Right atrium auricular region (tissue), 2 donors: Measurements from ENCODE around the gene TMEM123. TPM values are rescaled to one million over a fixed set of nuclear protein-coding genes. Genes with fewer than 3 reads are reported as not detected.

Experiments
- DNase-seq: peaks from one replicate; pipeline ENCODE4 v3.0.0-alpha.2; 2019; ENCODE audit warnings: low spot score
- H3K27ac ChIP-seq, 2 donors: fragments of 200-600 bp; sonication (generic); 1 replicate in 1 of 2; 2 replicates in 1 of 2; pipeline ENCODE4 v1.5.1; 2016 to 2019
- H3K27me3 ChIP-seq, 2 donors: fragments of 200-600 bp; sonication (generic); one replicate each; pipeline versions ENCODE4 v1.5.1 to v1.6.0; 2017 to 2019
- H3K36me3 ChIP-seq: fragments of 200-600 bp; sonication (generic); one replicate; pipeline ENCODE4 v1.5.1; 2016
- H3K4me1 ChIP-seq, 2 donors: fragments of 200-600 bp; sonication (generic); one replicate each; pipeline versions ENCODE4 v1.5.1 to v1.6.0; 2017 to 2019
- H3K4me3 ChIP-seq, 2 donors: fragments of 200-600 bp; sonication (generic); 1 replicate in 1 of 2; 2 replicates in 1 of 2; pipeline ENCODE4 v1.5.1; 2017 to 2019; ENCODE audit warnings: mild to moderate bottlenecking in 1 of 2, moderate library complexity in 1 of 2
- H3K9me3 ChIP-seq, 2 donors: fragments of 200-600 bp; sonication (generic); one replicate each; pipeline ENCODE4 v1.5.1; 2019
- total RNA-seq, 2 donors: library from RNA; depleted of rRNA; stranded (reverse); fragments of >200 nt; gene quantifications; one replicate each; pipeline ENCODE4 v1.1.0, GENCODE V29; 2016
- TF ChIP-seq, protein P1 (sequence below), 2 donors: fragments of 200-600 bp; sonication (generic); IDR thresholded peaks; one replicate each; pipeline ENCODE4 v1.5.1; 2019; ENCODE audit warnings: antibody characterized with exemption in 2 of 2

TMEM123 gene
- total RNA-seq, 2 donors from 2014 or later = 72.8 to 80.7 TPM

DNA sequence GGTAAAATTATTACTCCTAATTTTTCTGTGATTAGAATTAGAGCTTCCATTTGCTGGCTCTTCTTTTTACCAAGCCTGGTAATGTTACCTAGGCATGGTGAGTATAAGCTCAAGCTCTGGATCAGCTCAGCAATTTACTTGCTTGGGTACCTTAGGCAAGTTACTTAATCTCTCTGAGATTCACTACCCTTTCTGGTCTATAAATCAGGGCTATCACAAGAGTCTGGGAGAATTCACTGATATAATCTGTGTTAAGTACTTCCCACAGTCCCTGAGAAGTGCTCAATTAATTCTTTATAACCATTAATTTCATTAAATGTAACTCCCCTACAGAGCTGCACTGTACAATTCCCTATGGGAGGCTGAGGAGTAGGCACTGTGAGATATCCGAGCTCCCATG, 44.2 kb downstream of the TMEM123 start:
- TF ChIP-seq, protein P1, sequence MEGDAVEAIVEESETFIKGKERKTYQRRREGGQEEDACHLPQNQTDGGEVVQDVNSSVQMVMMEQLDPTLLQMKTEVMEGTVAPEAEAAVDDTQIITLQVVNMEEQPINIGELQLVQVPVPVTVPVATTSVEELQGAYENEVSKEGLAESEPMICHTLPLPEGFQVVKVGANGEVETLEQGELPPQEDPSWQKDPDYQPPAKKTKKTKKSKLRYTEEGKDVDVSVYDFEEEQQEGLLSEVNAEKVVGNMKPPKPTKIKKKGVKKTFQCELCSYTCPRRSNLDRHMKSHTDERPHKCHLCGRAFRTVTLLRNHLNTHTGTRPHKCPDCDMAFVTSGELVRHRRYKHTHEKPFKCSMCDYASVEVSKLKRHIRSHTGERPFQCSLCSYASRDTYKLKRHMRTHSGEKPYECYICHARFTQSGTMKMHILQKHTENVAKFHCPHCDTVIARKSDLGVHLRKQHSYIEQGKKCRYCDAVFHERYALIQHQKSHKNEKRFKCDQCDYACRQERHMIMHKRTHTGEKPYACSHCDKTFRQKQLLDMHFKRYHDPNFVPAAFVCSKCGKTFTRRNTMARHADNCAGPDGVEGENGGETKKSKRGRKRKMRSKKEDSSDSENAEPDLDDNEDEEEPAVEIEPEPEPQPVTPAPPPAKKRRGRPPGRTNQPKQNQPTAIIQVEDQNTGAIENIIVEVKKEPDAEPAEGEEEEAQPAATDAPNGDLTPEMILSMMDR (IDR thresholded peaks at IDR 0.05) = no peak
- H3K4me3 ChIP-seq = no peak overlapping the region
- no peaks in the 10 kb centered on the region for H3K27me3 ChIP-seq
- peaks cover 0 to 8% of the 10 kb centered on the region in 2 donors for H3K4me1 ChIP-seq
- peaks cover 4% of the 10 kb centered on the region for H3K36me3 ChIP-seq
- DNase-seq = no peak
- no peak overlapping the region for H3K27ac ChIP-seq
- H3K9me3 ChIP-seq = no peaks in the 10 kb centered on the region

DNA sequence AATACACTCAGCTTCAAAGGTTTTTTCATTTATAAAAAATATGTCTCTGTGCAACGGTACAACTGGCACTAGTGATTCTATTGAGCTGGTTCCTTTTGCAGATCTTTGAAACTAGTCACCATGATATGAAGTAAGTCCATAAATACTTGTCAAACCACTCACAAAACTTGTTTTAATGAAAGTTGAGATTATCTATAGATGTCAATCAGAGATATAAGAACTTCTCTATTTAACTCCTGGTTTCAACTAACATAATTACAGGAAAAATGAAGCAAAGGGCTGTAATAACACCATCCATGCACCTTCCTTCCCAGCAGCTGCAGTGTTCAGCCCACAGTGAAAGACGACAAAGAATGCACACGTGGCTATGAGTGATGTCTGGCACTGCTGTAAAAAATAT, 44.7 kb downstream of the TMEM123 start:
- Histone ChIP-seq H3K4me1 (peaks cover 0 to 8% of the 10 kb centered on the region in 2 donors), H3K36me3 (peaks cover 9% of the 10 kb centered on the region), H3K27me3 (no peaks in the 10 kb centered on the region), H3K27ac (no peak overlapping the region), H3K4me3 (no peak overlapping the region), H3K9me3 (no peaks in the 10 kb centered on the region)
- no peak for DNase-seq
- TF ChIP-seq, protein P1 (IDR thresholded peaks at IDR 0.05) = no peak

DNA sequence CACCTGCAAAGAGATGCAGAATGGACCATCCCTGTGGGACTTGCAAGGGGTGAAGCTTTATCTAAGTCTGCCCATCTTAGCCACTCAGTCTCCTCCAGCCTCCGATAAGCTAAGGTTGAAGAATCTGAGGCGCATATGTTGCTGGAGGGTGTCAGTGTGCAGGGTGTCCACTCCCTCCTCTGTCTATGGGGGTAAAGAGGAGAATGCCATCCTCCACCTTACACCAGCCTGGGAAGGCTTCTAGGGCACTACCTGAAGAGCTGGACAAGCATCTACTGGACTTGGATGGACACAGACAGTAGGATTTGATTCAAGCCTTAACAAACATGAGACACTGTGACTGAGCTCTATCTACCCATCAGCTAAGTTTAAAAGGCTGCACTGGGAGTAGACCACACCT, 46.5 kb downstream of the TMEM123 start:
- Histone ChIP-seq H3K9me3 (no peaks in the 10 kb centered on the region), H3K36me3 (peaks cover 19% of the 10 kb centered on the region), H3K4me3 (no peak overlapping the region), H3K4me1 (peaks cover 0 to 8% of the 10 kb centered on the region in 2 donors), H3K27ac (no peak overlapping the region), H3K27me3 (no peaks in the 10 kb centered on the region)
- TF ChIP-seq, protein P1 (IDR thresholded peaks at IDR 0.05) = no peak
- DNase-seq = no peak

DNA sequence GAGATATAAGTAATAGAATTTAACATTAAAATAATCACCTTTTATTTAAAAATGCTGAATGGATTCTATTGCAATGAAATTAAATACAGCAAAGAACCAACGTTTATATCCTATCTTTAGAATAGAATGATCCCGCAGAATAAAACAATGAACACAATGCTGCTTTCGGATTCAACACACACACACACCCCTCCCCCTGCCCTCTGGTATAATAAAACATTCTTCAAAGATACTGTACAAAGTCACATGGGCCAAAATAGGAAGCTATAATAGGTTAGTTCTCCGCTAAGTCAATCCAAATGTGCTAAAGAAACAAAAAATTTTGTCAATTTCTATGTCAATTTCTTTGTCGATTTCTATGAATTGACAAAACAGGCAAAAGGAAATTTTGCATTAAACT, 47.1 kb downstream of the TMEM123 start:
- TF ChIP-seq, protein P1 (IDR thresholded peaks at IDR 0.05) = no peak
- DNase-seq = no peak
- H3K9me3 ChIP-seq = no peaks in the 10 kb centered on the region
- H3K27ac ChIP-seq = no peak overlapping the region
- H3K4me3 ChIP-seq = no peak overlapping the region
- H3K4me1 ChIP-seq = peaks cover 0 to 5% of the 10 kb centered on the region in 2 donors
- H3K36me3 ChIP-seq = peaks cover 25% of the 10 kb centered on the region
- no peaks in the 10 kb centered on the region for H3K27me3 ChIP-seq

DNA sequence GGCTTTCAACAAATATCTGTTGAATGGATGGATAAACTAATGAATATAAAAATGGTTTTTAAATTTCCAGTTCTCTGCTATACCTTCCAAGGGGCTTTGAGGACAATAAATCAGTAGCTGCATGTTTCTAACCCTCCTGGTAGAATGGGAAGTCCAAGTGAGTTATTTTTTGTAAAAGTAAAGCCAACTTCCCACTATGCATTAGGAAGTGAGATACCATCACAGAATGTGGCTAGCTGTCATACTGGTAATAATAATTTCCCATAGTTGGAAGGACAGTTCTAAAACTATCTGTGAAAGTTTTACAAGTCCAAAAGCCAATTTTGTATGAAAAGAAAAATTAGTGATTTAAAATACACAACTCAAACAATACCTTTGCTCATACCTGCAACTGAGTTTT, 50.0 kb downstream of the TMEM123 start:
- Histone ChIP-seq H3K4me3 (no peak overlapping the region), H3K27ac (no peak overlapping the region), H3K9me3 (no peaks in the 10 kb centered on the region), H3K27me3 (no peaks in the 10 kb centered on the region), H3K4me1 (no peaks in the 10 kb centered on the region), H3K36me3 (peaks cover 48% of the 10 kb centered on the region)
- TF ChIP-seq, protein P1 (IDR thresholded peaks at IDR 0.05) = no peak
- DNase-seq = no peak

DNA sequence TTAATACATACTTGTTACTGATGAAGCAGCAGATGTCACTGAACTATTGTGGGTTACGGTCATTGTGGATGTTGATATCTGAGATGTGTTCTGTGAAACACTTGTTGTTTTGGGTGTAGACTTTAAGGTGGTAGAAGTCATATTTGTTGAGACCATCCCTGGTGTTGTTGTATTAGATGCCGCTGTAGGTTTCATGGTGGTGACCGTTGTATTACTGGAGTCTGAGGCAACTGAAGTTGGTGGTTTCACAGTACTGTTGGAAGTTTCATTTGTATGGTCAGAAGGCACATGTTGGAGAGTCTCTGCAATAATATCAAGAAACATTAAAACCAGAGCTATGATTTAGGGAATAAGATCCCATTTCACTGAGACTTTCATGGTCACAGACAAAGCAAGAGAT, 50.7 kb downstream of the TMEM123 start:
- Histone ChIP-seq H3K4me1 (peaks cover 0 to 3% of the 10 kb centered on the region in 2 donors), H3K36me3 (peaks cover 48% of the 10 kb centered on the region), H3K4me3 (no peak overlapping the region)

More for the DNA sequence above, 50.7 kb downstream of the TMEM123 start:
- no peak overlapping the region for H3K27ac ChIP-seq
- no peaks in the 10 kb centered on the region for H3K27me3 ChIP-seq
- TF ChIP-seq, protein P1 (IDR thresholded peaks at IDR 0.05) = no peak
- no peak for DNase-seq
- no peaks in the 10 kb centered on the region for H3K9me3 ChIP-seq
